ENCODE results near the gene ACRBP.
A peak's percentile ranks its signal among the peaks of the same experiment; 100 is the strongest.

Gene ACRBP

DNA sequence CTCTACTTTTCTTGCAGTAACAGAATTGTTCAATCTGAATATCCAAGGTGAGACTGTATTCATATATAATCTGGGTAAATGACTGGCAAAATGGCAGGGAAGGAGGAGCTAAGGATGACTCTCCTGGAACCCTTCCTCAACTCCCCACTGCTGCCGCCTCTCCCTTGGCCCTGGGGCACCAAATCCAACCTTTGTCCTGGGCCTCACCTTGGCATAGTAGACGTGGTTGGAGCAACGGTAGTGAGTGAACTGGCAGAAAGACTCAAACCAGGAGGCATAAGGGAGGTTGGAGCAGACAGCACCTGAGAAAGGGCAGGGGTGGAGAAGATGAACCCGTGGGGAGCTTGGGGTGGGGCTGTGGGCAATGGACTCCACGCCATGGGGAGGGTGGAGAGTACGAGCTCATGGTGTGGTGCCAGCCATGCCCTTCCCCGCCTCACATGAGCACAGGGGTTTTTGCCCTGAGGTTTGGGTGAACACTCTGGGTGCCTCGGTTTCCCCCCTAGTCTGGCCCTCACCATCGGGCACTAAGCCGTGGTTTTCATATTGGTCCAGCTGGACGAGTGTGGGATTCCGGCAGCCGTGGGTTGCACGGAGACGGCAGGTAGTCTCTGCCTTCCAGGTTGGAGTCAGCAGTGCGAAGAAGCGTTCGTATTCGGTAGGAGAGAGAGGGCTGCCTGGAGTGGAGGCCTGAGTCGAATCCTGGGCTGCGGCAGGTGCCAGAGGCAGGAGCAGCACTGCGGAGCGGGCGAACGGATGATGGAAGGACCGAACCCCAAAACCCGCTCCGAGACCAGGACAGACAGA lies 753 bp downstream of the ACRBP start:
- DNase-seq = no peak

DNA sequence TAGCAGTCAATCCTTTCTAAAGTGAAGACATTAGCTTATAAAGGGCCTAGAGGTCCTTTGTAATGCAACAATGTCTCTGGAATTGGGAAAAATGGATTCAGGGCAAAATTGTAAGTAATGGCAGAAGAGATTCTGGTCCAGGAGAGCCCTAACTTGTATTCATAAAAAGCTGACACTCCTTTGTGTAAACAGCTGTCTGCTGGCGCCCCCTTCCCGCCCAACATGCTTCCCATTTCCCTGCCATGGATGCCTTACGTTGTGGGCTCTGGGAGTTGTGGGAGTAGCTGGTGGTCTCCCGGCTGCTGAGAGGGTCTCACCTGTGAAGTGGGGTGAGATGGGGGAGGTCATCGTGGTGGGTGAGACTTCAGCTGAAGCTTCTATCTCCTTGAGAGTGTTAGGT lies 2.3 kb downstream of the ACRBP start:
- DNase-seq = peak; percentile 53

DNA sequence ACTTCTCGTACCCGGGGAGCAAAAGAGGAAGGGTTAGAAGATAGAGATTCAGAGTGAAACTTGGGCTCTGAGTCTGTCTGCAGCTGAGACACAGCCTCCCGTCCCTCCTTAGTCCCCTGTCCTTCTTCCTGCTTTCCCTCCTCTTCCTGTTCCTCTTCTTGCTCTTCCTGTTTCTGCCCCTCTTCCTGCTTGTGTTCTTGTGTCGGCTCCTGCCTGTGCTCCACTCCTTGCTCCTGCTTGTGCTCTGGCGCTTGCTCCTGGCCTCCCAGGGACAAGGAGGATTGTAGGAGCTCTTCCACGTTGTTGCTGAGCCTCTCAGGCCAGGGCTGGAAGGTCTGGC lies 3.0 kb downstream of the ACRBP start:
- DNase-seq = no peak

DNA sequence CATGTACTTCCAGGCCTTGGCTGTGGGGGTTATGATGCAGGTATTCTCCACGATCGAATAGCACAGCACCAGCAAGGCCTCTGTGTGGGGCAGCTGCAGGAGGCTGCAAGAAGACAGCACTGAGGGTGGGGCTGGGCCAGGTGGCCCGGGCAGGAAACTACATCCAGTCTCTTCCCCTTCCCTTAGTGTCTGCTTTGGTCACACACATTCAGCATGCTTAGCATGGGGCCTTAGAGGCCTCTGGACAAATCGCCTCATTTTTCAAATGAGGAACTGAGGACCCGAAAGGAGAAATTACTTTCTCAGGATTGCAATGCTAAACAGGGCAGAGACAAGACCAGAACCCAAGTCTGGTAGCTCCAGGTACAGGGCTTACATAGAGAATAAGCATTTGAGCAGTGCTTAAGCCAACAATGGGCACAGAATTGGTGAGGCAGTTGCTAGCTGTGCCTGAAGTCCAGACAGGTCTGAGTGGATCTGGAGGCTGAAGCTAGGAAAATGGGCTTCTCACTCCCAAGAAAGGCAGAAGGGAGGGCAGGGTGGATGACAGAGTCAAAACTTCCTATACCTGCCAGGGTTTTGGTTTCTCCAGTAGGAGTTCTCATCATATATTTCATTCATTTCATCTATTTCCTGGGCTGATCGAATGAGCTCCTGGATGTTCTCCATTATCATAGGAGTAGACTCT lies 3.5 kb downstream of the ACRBP start:
- no peak for DNase-seq

DNA sequence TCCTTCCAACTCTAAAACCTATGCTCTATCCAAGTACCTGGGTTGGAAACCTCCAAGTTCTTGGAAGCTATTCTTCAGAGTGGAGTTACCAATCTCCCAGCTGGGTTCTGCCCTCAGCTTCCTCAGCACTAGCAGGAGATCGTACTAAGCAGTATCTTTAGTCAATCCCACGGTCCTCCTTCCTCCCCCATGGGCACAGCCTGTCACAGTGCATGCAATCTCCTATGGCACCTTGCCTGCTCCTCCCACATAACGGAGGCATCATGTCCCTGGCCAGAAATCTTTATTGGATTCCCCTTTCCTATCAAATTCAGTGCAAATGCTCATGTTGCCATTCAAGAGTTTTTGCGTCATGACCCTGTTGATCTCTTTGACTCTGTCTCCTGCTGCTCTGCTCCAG lies 6.1 kb downstream of the ACRBP start:
- no peak for DNase-seq

DNA sequence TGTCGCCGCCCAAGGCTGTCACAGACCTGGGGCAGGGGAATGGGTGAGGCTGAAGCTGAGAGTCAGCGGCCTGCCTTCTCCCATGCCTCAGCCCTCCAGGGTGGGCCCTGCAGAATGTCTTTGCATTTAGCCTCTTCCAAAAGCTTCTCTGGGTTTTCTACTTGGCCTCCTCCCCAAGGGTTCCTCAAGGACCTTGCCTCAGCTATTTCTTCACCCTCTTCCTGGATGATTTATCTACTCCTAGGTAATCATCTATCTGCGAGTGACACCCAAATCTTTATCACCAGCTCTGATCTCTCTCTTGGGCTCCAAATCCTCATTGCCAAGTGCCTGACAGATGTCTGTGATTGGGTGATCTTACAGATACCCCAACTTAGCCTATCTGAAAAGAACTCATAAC lies 6.7 kb downstream of the ACRBP start:
- DNase-seq = no peak

DNA sequence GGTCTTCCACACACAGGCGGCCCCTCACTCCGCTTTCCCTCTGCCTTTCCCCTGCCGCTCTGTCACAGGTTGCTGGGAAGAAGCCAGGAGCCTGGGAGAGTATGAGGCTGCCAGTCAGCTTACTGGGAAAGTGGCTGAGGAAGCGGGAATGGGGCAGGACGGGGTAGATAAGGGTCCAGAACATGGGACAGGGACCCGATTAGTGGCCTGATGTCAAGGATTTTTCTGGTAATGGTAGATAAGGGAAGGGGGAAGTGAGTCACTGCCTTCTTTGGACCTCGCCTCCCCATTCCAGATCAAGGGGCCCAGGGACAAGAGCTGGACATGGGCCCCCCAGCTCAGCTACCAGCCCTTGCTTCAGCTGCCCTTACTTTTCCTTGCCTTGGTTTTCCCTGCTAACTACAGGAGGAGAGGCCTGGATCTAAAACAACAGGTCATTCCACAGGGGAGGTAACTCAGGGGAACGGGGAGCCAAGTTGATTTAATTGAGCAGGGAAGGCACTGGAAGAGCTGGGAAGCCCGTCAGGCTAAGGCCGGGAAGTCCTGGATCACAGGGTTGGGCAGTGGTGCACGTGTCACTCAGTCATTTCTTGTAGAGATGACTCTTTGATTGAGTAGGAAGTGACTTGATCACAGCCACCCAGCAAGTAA lies 8.0 kb downstream of the ACRBP start:
- no peak for DNase-seq

DNA sequence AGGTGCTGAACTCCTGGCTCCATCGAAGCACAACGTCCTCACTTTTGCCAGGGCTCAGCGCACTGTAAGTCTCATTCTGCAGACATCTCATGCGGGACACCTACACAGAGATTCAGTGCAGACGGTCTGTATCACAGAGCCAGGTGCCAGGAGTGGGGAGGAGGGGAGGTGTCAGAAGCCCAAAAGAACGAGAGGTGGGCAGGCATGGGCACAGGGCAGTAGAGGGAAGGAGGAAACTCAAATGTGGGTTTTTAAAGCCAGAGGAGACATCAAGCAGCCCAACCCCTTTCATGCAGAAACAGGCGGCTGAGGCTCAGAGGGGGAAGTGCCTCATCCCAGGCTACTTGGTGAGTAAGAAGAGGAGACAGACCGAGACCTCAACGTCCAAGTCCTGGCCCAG lies 8.9 kb downstream of the ACRBP start:
- no peak for DNase-seq

DNA sequence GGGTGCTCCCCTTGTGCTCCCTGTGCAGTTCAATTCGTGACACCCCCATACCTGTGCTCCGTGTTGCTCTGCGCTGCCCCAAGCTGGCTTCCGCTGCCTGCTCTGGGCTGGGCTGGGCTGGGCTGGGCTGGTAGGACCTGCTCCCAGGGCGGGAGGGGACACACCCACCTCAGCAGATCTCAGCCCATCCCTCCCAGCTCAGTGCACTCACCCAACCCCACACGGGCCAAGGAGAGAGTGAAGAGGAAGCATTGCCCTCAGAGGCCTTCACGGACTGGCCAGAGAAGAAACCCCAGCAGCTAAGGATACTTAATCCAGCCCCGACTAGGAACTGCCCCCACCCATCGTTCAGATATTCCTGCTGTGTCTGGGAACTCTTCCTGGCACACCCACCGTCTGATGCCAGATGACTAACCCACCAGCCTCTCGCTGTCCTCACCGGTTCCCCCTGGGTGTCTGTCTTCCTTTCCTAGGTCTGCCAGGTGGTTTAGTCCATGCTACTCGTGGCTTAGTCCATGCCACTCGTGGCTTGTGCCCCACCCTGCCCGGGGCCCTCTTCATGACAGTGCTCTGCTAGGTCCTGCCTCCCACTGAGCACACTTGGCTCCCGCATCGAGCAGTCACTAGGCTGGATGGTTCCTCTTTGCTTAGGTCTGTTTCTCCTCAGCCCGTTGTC lies 11.2 kb downstream of the ACRBP start, which contains the start of gene LPAR5:
LPAR5 (minus strand) TSS at position 104 of the 676 bp plus-strand sequence. CDS start 14,711 bp downstream, outside the sequence.
- DNase-seq = no peak

DNA sequence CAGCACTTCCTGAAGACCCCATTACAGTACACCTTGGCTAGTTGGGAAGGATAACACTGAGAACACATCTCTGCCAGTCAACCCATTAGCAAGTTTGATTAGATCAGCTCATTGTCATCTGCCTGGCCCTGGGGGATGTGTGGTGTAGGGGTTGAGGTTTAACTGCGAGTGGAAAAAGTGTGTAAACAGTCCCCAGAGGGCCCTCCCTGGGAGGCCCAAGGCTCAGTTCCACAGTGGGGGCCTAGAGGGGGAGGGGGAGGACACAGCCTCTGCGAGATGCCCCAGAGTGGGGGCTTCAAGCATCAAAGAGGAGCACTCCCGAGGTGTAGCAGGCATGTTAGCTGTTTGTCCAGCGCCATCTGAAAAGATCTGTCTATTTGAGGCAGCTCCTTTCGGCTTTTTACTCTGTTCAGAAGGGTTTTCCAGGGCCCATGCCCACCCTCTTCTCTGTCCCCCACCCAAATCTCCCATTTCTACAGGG lies 11.8 kb downstream of the ACRBP start:
- peak; percentile 69 for DNase-seq

DNA sequence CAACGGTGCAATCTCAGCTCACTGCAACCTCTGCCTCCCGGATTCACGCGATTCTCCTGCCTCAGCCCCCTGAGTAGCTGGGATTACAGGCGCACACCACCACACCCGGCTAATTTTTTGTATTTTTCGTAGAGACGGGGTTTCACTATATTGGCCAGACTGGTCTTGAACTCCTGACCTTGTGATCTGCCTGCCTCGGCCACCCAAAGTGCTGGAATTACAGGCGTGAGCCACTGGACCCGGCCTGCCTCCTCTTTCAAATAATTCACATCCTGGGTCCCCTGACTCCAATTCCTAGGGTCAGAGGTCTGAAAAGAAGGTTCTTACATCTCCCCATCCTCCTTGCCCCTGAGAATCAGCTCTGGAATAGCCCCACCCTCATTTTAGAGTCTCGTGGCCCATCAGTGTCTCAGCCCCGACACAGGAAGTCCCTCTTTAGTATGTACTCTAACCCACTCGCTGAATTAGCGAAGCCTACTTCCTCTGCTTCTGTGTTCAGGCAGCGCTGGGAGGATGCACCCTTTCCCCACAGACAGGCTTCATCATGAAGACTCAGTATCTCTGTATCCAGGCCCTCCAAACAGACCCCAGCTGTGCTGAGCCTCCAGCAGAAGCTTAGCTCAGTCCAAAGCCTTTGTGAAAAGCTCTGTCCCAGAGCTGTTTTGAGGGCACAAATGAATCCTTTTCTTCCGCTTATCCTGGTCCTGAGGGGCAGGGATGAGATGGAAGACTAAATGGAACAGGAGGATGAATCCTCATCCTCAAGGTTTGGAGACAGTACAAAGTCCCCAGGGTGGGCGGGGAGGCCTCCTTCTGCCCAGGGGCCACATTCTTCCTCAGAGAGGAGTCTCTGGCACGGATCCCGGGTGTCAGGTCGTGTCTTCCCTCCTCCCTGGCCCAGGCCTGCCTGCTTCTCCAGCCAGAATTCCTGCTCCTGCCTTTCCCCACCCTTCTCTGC lies 14.9 kb downstream of the ACRBP start:
- DNase-seq = peak; percentile 90

DNA sequence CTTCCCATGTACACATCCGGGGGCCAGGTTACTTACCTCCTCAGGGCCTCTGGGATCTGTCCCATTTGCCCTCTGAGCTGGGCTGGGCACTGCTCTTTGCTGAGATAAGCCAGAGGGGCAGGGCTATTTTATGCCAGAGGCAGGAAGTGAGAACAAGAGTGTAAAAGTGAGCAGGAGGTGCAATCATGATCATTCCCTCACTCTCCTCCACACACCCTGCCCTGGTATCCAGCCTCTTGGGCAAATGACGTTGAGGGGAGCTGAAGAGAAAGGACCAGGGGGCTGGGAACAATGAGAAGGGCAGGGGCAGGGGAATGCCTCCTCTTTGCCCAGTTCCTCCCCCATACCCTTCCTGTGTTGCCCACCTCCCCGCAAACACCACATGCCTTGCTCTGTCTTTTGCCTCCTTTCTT lies 15.7 kb downstream of the ACRBP start:
- no peak for DNase-seq

DNA sequence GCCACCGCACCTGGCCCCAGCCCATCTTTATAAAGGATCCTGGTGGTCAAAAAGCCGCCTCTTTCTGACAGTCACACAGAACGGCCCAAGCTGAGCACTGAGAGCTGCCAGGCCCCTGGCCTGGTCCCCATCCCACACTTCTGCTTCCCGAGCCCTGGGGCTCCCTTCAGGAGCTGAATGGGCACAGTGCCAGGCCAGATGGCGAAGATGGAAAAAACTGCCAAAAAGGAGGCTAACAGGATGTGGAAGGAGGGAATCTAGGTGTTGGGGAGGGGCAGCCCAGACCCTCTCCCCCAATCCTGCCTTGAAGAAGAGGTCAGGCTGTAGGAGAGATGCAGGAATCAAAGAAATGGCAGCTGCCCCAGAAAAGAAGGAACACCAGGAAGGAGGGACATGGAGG lies 16.5 kb downstream of the ACRBP start:
- peak; percentile 100 for DNase-seq

DNA sequence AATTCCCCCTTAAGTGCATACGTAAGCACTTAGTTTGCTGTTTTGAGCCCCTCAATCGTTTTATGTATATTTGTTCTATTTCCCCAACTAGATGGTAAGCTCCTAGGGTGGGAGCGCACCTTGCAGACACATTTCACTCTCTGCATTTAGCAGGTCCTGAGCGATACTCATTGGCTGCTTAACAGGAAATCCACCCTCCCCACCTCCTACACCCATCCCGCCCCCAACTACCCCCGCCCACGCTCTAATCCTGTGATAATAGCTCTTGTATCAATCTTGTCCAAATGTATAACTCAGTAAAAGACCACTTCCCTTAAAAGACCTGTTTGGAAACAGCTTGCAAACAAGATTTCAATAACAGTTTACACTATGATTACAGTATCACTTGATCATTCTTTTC lies 19.6 kb downstream of the ACRBP start:
- DNase-seq = no peak

DNA sequence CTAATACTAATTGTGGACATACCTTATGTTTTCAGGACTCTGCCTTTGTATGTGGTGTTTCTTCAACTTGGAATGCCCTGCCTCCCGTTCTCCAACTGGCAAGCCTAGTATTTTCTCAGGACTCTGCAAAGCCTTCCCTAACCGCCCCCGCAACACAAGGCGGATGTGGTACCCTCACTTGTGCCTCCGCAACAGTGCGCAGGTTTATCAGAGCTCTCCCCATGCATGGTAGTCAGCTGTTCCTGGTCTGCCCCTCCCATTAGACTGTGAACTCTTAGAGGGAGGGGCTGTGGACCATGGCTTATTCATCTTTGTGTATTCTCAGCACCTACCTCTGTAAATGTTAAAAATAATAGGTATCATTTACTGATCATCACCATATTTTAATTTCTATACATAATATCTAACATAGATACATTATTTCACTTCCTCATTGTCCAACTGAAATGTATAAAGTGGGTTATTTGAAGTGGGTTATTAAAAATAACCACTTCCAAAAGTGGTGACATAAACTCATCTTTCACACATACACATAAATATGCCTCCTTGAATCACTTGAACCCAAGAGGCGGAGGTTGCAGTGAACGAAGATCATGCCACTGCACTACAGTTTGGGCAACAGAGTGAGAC lies 20.5 kb downstream of the ACRBP start:
- DNase-seq = no peak

DNA sequence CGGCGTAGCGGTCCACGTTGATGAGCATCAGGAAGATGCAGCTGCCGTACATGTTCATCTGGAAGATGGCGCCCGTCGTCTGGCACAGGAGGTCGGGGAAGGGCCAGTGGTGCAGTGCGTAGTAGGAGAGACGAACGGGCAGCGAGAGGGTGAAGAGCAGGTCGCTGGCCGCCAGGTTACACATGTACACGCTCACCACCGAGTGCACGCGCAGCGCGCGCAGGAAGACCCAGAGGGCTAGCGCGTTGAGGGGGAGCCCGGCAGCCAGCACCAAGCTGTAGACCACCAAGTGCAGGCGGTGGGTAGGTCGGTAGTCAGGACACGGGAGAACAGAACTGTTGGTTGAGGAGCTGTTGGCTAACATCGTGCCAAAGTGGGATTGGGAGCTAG lies 26.4 kb downstream of the ACRBP start:
- no peak for DNase-seq

DNA sequence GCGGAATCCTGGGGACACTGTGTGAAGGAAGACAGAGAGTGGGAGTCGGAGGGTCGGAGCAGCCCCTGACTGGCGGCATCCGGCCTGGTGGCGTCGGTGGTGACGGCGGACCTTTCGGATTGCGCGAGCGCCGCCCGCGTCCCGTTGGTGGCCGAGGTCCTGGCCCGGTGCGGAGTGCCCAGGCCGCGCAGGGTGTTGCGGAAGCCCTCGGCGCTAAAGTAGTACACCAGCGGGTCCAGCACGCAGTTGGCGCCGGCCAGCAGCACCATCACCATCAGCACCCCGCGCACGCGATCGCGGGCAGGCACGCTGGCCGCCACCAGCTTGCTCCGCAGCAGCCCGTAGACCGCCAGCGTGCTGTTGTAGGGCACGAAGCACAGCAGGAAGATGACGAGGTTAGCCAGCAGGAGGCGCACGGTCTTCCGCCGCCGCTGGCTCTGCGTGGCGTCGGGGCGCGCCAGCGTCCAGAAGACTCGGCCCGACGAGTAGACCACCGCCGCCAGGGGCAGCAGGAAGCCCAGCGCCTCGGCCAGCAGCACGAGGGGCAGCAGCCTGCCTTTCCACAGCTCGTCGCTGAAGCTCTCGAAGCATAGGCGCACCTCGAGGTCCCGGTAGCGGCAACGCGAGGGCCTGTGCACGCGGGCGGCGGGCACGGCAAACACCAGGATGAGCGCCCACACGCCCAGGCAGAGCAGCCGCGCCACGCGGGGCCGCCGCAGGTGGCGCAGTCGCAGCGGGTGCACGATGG lies 26.9 kb downstream of the ACRBP start:
- DNase-seq = no peak

DNA sequence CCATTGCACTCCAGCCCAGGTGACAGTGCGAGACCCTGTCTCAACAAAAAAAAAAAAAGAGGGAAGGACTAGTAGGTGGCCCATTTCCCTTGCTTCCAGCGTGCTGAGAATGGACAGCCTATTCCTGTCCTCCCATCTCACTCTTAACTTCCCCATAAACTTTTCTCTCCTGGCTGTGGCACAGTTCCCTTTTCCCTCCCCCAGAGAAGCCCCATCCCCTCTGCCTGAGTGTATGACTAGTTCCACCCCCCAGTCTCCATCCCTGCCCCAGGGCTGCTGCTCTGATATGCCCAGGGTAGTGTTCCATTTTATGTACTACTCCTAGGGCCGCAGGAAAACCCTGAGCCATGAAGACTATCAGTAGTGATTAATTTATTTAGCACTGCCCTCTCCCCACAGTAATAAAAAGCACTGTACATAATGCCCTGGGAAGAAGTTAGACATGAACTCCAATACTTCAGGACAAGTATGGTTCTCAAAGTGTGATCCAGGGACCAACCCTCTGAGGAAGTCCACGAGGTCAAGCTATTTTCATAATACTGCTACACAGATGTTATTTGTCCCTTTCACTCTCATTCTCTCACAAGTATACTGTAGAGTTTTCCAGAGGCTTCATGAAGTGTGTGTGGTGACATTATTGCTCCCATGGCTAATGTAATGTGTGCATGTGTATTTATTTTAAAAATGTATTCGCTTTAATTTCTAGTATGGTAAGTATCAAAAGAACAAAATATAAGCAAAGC lies 28.6 kb downstream of the ACRBP start:
- DNase-seq = no peak

DNA sequence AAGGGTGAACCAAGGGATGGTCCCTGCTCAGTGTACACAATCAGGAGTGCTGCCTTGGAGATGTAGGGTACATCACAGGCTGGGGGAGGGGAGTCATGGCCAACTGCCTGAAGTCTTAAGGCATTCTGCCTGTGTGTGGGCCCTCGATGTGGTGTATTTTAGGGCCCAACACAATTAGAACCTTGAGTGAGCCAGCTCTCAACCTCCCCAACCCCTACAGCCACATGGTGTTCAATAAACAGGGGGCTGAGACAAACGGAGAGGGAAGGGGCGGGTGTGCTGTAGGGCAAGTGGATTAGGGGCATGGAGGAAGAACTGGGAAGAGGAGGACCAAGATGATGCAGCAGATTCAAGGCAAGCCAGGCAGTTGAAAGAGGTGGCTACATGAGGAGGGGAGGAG lies 31.4 kb downstream of the ACRBP start:
- no peak for DNase-seq

DNA sequence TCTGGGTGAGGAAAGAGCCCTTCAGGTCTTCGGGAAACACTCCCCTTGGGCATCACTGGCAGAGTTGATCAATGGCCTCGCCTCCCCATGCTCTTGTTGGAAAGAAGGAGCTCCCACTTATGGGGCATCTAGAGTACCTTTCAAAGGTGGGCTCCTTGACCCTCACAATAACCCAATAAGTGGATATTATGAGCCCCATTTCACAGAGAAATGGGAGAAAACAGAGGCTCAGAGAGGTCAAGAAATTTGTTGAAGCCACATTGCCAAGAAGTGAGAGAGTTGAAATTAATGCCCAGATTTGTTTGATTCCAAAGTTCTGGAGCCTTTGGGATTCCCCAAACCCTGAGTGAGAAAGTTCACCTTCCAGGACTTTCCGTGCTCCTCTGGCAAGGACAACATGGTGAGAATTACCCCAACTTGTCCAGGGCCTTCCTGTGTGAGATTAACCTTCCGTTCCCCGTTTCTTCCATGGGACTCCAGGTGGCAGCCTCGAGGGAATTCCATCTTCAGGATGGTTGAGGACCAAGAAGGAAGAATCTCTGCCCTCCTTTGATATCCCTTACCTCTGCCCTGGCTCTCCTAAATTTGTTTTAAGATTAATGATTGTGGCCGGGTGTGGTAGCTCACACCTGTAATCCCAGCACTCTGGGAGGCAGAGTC lies 32.6 kb downstream of the ACRBP start:
- DNase-seq = no peak

Measured in NCI-H2171 treated with DMSO at 0.1 percent for 48 hours (cell line).